WTC11 (cell line): ENCODE results near the gene PEX16. TPM values are rescaled to one million over a fixed set of nuclear protein-coding genes. Genes with fewer than 3 reads are reported as not detected.
A peak's percentile ranks its signal among the peaks of the same experiment; 100 is the strongest.

ENCODE experiments used
- ATAC-seq: fragments of 200-7000 bp; cut with Tn5 transposase; 2 replicates; pipeline ENCODE4 v1.10.0; 2021; ENCODE audit warnings: mild to moderate bottlenecking, moderate library complexity
- CTCF ChIA-PET: fragments of 300-600 bp; sonication (Branson Sonifier 250); formaldehyde crosslinking; loops from one replicate; lab custom pipeline; 2021; ENCODE audit warnings: antibody characterized with exemption; lab: Charles Lee
- POLR2A ChIA-PET: fragments of 350-600 bp; sonication (Branson Sonifier 250); formaldehyde crosslinking; loops from one replicate; lab custom pipeline; 2021; ENCODE audit warnings: antibody characterized with exemption; lab: Charles Lee
- DNase-seq: peaks from one replicate; pipeline ENCODE4 v3.0.0; 2021; ENCODE audit warnings: low spot score
- H3K27ac Mint-ChIP-seq: 2 replicates; pipeline ENCODE4 v1.8.0; 2021; ENCODE audit warnings: mixed read lengths
- H3K27me3 Mint-ChIP-seq: 2 replicates; pipeline ENCODE4 v1.8.0; 2021; ENCODE audit warnings: low read depth, mild to moderate bottlenecking, moderate library complexity, mixed read lengths
- H3K36me3 Mint-ChIP-seq: 2 replicates; pipeline ENCODE4 v1.8.0; 2021; ENCODE audit warnings: mixed read lengths
- H3K4me1 Mint-ChIP-seq: 2 replicates; pipeline ENCODE4 v1.8.0; 2022; ENCODE audit warnings: mixed read lengths
- H3K4me3 Mint-ChIP-seq: 2 replicates; pipeline ENCODE4 v1.8.0; 2021; ENCODE audit warnings: mild to moderate bottlenecking, moderate library complexity, mixed read lengths
- H3K9me3 Mint-ChIP-seq: 2 replicates; pipeline ENCODE4 v1.8.0; 2021; ENCODE audit warnings: mixed read lengths
- ARID4B ChIP-seq: sonication (generic); formaldehyde crosslinking; IDR thresholded peaks from 2 replicates; pipeline ENCODE4 v1.8.0; 2023; ENCODE audit warnings: missing genetic modification reagents, mild to moderate bottlenecking, borderline replicate concordance
- ATF1 ChIP-seq: sonication (generic); formaldehyde crosslinking; IDR thresholded peaks from 2 replicates; pipeline ENCODE4 v1.8.1; 2023; ENCODE audit warnings: mild to moderate bottlenecking, moderate library complexity, missing genetic modification reagents
- CDX4 ChIP-seq: fragments of 250-450 bp; sonication (Bioruptor Pico); IDR thresholded peaks from 2 replicates; pipeline ENCODE4 v1.9.0; 2021; ENCODE audit warnings: moderate library complexity, mild to moderate bottlenecking, inconsistent platforms, borderline replicate concordance
- CTCF ChIP-seq: fragments of 200-600 bp; IDR thresholded peaks from 2 replicates; pipeline ENCODE4 v1.8.0; 2022; ENCODE audit warnings: antibody characterized with exemption
- EMX1 ChIP-seq: fragments of 250-450 bp; sonication (Bioruptor Pico); IDR thresholded peaks from 2 replicates; pipeline ENCODE4 v1.8.0; 2021; ENCODE audit warnings: mild to moderate bottlenecking
- ESRRA ChIP-seq: sonication (generic); formaldehyde crosslinking; IDR thresholded peaks from 2 replicates; pipeline ENCODE4 v1.8.1; 2022; ENCODE audit warnings: mild to moderate bottlenecking, missing genetic modification reagents, borderline replicate concordance
- GABPB1 ChIP-seq: sonication (generic); formaldehyde crosslinking; IDR thresholded peaks from 2 replicates; pipeline ENCODE4 v1.8.1; 2023; ENCODE audit warnings: mild to moderate bottlenecking, missing genetic modification reagents
- MAX ChIP-seq: sonication (generic); formaldehyde crosslinking; IDR thresholded peaks from 2 replicates; pipeline ENCODE4 v1.8.0; 2022; ENCODE audit warnings: mild to moderate bottlenecking, missing genetic modification reagents
- MXD4 ChIP-seq: fragments of 250-450 bp; sonication (Bioruptor Pico); IDR thresholded peaks from 2 replicates; pipeline ENCODE4 v1.8.0; 2021; ENCODE audit warnings: mild to moderate bottlenecking, moderate library complexity, borderline replicate concordance
- NR3C1 ChIP-seq: sonication (generic); formaldehyde crosslinking; conservative IDR thresholded peaks from 2 replicates; pipeline ENCODE4 v1.8.1; 2023; ENCODE audit warnings: low read depth, mild to moderate bottlenecking, missing genetic modification reagents
- SMAD4 ChIP-seq: sonication (generic); formaldehyde crosslinking; IDR thresholded peaks from 2 replicates; pipeline ENCODE4 v1.8.0; 2022; ENCODE audit warnings: mild to moderate bottlenecking, missing genetic modification reagents
- SOX15 ChIP-seq: fragments of 250-450 bp; sonication (Bioruptor Pico); IDR thresholded peaks from 2 replicates; pipeline ENCODE4 v1.9.0; 2021; ENCODE audit warnings: mild to moderate bottlenecking
- ZNF416 ChIP-seq: fragments of 250-450 bp; sonication (Bioruptor Pico); IDR thresholded peaks from 2 replicates; pipeline ENCODE4 v1.9.0; 2021; ENCODE audit warnings: mild to moderate bottlenecking, inconsistent platforms
- ZNF532 ChIP-seq: fragments of 250-450 bp; sonication (Bioruptor Pico); IDR thresholded peaks from 2 replicates; pipeline ENCODE4 v1.9.0; 2021; ENCODE audit warnings: mild to moderate bottlenecking, borderline replicate concordance
- ZNF671 ChIP-seq: fragments of 250-450 bp; sonication (Bioruptor Pico); IDR thresholded peaks from 2 replicates; pipeline ENCODE4 v1.8.0; 2021; ENCODE audit warnings: mild to moderate bottlenecking
- total RNA-seq: library from RNA; stranded (reverse); gene quantifications from 3 replicates; pipeline ENCODE4 v1.2.3, GENCODE V29; 2021

The PEX16 gene
- total RNA-seq, 1 experiment from 2014 or later = 39.3 TPM

- H3K27me3 Mint-ChIP-seq = peaks cover 2% of the 10 kb centered on the region; the same call in 1 of the 2 replicates
- TF ChIP-seq EMX1 (no peak), GABPB1 (no peak), ARID4B (CRISPR knock-in tag) (0 out of 2 replicates have a peak, but pooled peaks have one; percentile 21), MXD4 (no peak)
- TF ChIP-seq, all 79 proteins: peak for 1
- no peak for ATAC-seq
- H3K9me3 Mint-ChIP-seq = no peaks in the 10 kb centered on the region
- POLR2A ChIA-PET = no interaction called here
- no peak for DNase-seq
- peaks cover 25% of the 10 kb centered on the region for H3K4me1 Mint-ChIP-seq
- CTCF ChIA-PET = interaction anchor here (0.6 to 4.0 kb wide), 3 partner anchors 27 to 82 kb away, joined by 3 to 33 read pairs (median 5); no protein-coding TSS in a partner anchor
- no peak overlapping the region for H3K27ac Mint-ChIP-seq
- peaks cover 25% of the 10 kb centered on the region for H3K36me3 Mint-ChIP-seq
- peak overlapping the region; percentile 92; the same call in 1 of the 2 replicates for H3K4me3 Mint-ChIP-seq
These were observed 7.2 kb upstream of the PEX16 start for GRCh38 chr11:45924927-45925326.

GRCh38 chr11:45924036-45924915 lies 6.6 kb upstream of the PEX16 start:
- H3K27me3 Mint-ChIP-seq = peaks cover 2% of the 10 kb centered on the region; the same call in 1 of the 2 replicates
- peak overlapping the region; percentile 52 for H3K27ac Mint-ChIP-seq
- POLR2A ChIA-PET = interaction anchor here (0.6 to 1.1 kb wide), 4 partner anchors 8 to 319 kb away, joined by 3 to 4 read pairs (median 4); no protein-coding TSS in a partner anchor
- ATAC-seq (no peak), DNase-seq (peak; percentile 8)
- CTCF ChIA-PET = interaction anchor here (1.0 to 4.0 kb wide), 7 partner anchors 27 to 82 kb away, joined by 3 to 33 read pairs (median 5); no protein-coding TSS in a partner anchor
- H3K9me3 Mint-ChIP-seq = no peaks in the 10 kb centered on the region
- peaks cover 25% of the 10 kb centered on the region for H3K36me3 Mint-ChIP-seq
- H3K4me3 Mint-ChIP-seq = peak overlapping the region; percentile 92
- H3K4me1 Mint-ChIP-seq = peaks cover 31% of the 10 kb centered on the region
- TF ChIP-seq SMAD4 (no peak), SOX15 (no peak), NR3C1 (no peak), EMX1 (no peak), ZNF532 (CRISPR knock-in tag) (no peak), CTCF (no peak), ARID4B (CRISPR knock-in tag) (no peak), ZNF671 (no peak), ATF1 (CRISPR knock-in tag) (no peak), ESRRA (no peak), ZNF416 (CRISPR knock-in tag) (no peak), CDX4 (CRISPR knock-in tag) (no peak), MAX (no peak)
